GM19025 (cell line): ENCODE data around the gene PTPRN2.

Experiments used
- ATAC-seq: cut with Tn5 transposase; IDR thresholded peaks from one replicate; pipeline ENCODE4 v1.9.1; 2021; ENCODE audit warnings: mild to moderate bottlenecking, low read depth, moderate library complexity; ENCODE audit not compliant: unreplicated experiment

PTPRN2 gene

GRCh38 chr7:157718303-157719007, 869.2 kb downstream of the PTPRN2 start:
- no peak for ATAC-seq

GRCh38 chr7:157717211-157718174, 870.1 kb downstream of the PTPRN2 start:
- ATAC-seq: no peak

GRCh38 chr7:157715938-157716280, 871.7 kb downstream of the PTPRN2 start:
- no peak for ATAC-seq

- ATAC-seq: no peak
Measured at GRCh38 chr7:157715071-157715937, 872.3 kb downstream of the PTPRN2 start.

GRCh38 chr7:157714166-157715070, 873.2 kb downstream of the PTPRN2 start:
- ATAC-seq: no peak

GRCh38 chr7:157713591-157713990, 874.0 kb downstream of the PTPRN2 start:
- ATAC-seq: no peak

- ATAC-seq: no peak
Measured at GRCh38 chr7:157712666-157713235, 874.9 kb downstream of the PTPRN2 start.

GRCh38 chr7:157711353-157711888, 876.2 kb downstream of the PTPRN2 start:
- ATAC-seq: no peak

- ATAC-seq: no peak
Measured at GRCh38 chr7:157710396-157710795, 877.2 kb downstream of the PTPRN2 start.

GRCh38 chr7:157709531-157710251, 877.9 kb downstream of the PTPRN2 start:
- ATAC-seq: no peak

GRCh38 chr7:157708919-157709295, 878.7 kb downstream of the PTPRN2 start:
- ATAC-seq: no peak

GRCh38 chr7:157707983-157708918, 879.4 kb downstream of the PTPRN2 start:
- ATAC-seq: no peak

GRCh38 chr7:157704365-157704764, 883.3 kb downstream of the PTPRN2 start:
- no peak for ATAC-seq

- no peak for ATAC-seq
Measured at GRCh38 chr7:157703534-157704195, 884.0 kb downstream of the PTPRN2 start.

- ATAC-seq: no peak
Measured at GRCh38 chr7:157703131-157703530, 884.5 kb downstream of the PTPRN2 start.

- ATAC-seq: no peak
Measured at GRCh38 chr7:157702311-157703023, 885.2 kb downstream of the PTPRN2 start.
